NCI-H187 (cell line): Measurements from ENCODE around the gene SPRY2.

Source experiments
- DNase-seq, 2 experiments: peaks; one replicate each; lab custom pipeline; 2025; lab: John Stamatoyannopoulos, UW

Gene SPRY2

GRCh38 chr13:80313668-80314256 lies 27.2 kb downstream of the SPRY2 start:
- DNase-seq = no peak

- no peak for DNase-seq
Measured at GRCh38 chr13:80312967-80313366, 28.0 kb downstream of the SPRY2 start.

- no peak for DNase-seq
Measured at GRCh38 chr13:80312012-80312704, 28.8 kb downstream of the SPRY2 start.

- DNase-seq = no peak
Measured at GRCh38 chr13:80309926-80310325, 31.0 kb downstream of the SPRY2 start.

- no peak for DNase-seq
Measured at GRCh38 chr13:80307401-80307987, 33.4 kb downstream of the SPRY2 start.

GRCh38 chr13:80306337-80306972 lies 34.5 kb downstream of the SPRY2 start:
- no peak for DNase-seq

GRCh38 chr13:80305737-80306136 lies 35.2 kb downstream of the SPRY2 start:
- DNase-seq = no peak

- no peak for DNase-seq
Measured at GRCh38 chr13:80303225-80303811, 37.6 kb downstream of the SPRY2 start.

- no peak for DNase-seq
Measured at GRCh38 chr13:80299046-80299445, 41.9 kb downstream of the SPRY2 start.

GRCh38 chr13:80297503-80297902 lies 43.4 kb downstream of the SPRY2 start:
- DNase-seq = no peak

GRCh38 chr13:80297094-80297493 lies 43.8 kb downstream of the SPRY2 start:
- DNase-seq = no peak

- no peak for DNase-seq
Measured at GRCh38 chr13:80296638-80297037, 44.3 kb downstream of the SPRY2 start.

- DNase-seq = no peak
Measured at GRCh38 chr13:80290591-80290990, 50.3 kb downstream of the SPRY2 start.
